Measurements from ENCODE around the gene SDK1.

Gene SDK1

GRCh38 chr7:3895341-3896116 is 594.5 kb downstream of the SDK1 start:
- no peak for ATAC-seq

- no peak for ATAC-seq
Observed at GRCh38 chr7:3896169-3896765, 595.2 kb downstream of the SDK1 start.

GRCh38 chr7:3897430-3898372 is 596.6 kb downstream of the SDK1 start:
- peak in 1 of 2 donors; percentile 36 for ATAC-seq

- ATAC-seq: no peak
Observed at GRCh38 chr7:3899559-3899991, 598.5 kb downstream of the SDK1 start.

- ATAC-seq: no peak
Observed at GRCh38 chr7:3908153-3908552, 607.1 kb downstream of the SDK1 start.

GRCh38 chr7:3909128-3909527 is 608.1 kb downstream of the SDK1 start:
- no peak for ATAC-seq

- ATAC-seq: no peak
Observed at GRCh38 chr7:3910054-3910453, 609.0 kb downstream of the SDK1 start.

- ATAC-seq: peak in 1 of 2 donors; percentile 30
Observed at GRCh38 chr7:3911685-3912084, 610.6 kb downstream of the SDK1 start.

GRCh38 chr7:3912291-3912690 is 611.2 kb downstream of the SDK1 start:
- ATAC-seq: no peak

GRCh38 chr7:3914051-3914775 is 613.2 kb downstream of the SDK1 start:
- no peak for ATAC-seq

- ATAC-seq: peak in 1 of 2 donors; percentile 27
Observed at GRCh38 chr7:3915337-3915878, 614.4 kb downstream of the SDK1 start.

GRCh38 chr7:3916146-3916545 is 615.1 kb downstream of the SDK1 start:
- ATAC-seq: no peak

GRCh38 chr7:3917436-3917835 is 616.4 kb downstream of the SDK1 start:
- no peak for ATAC-seq

- ATAC-seq: no peak
Observed at GRCh38 chr7:3918576-3918975, 617.5 kb downstream of the SDK1 start.

GRCh38 chr7:3922175-3922635 is 621.2 kb downstream of the SDK1 start:
- no peak for ATAC-seq

GRCh38 chr7:3923307-3923918 is 622.4 kb downstream of the SDK1 start:
- no peak for ATAC-seq

GRCh38 chr7:3924277-3924676 is 623.2 kb downstream of the SDK1 start:
- ATAC-seq: no peak

GRCh38 chr7:3927446-3928110 is 626.5 kb downstream of the SDK1 start:
- no peak for ATAC-seq

- ATAC-seq: no peak
Observed at GRCh38 chr7:3928727-3929515, 627.9 kb downstream of the SDK1 start.

GRCh38 chr7:3931843-3932242 is 630.8 kb downstream of the SDK1 start:
- no peak for ATAC-seq
